HG03103 (cell line): ENCODE measurements around the gene NXPH3.
"Not testable (repeated sequence)": the region's sequence is repeated elsewhere in the genome, so short reads cannot be mapped to it uniquely, and the experiment has no call there.

ENCODE experiments used
- ATAC-seq: cut with Tn5 transposase; IDR thresholded peaks from one replicate; pipeline ENCODE4 v1.9.1; 2021; ENCODE audit warnings: low read depth; ENCODE audit not compliant: unreplicated experiment

The NXPH3 gene

GRCh38 chr17:49575679-49576087, at the start of gene NXPH3:
TSS of gene NXPH3 (plus strand) at chr17:49575871. CDS start at chr17:49576220, 349 bp downstream.
- ATAC-seq, result no peak

GRCh38 chr17:49527927-49528651, 47.6 kb upstream of the NXPH3 start:
- ATAC-seq, result no peak

GRCh38 chr17:49528966-49529365, 46.7 kb upstream of the NXPH3 start:
- no peak for ATAC-seq

GRCh38 chr17:49530118-49530517, 45.6 kb upstream of the NXPH3 start:
- no peak for ATAC-seq

- ATAC-seq, result no peak
These were observed 31.8 kb upstream of the NXPH3 start for GRCh38 chr17:49543860-49544259.

GRCh38 chr17:49545007-49545660, 30.5 kb upstream of the NXPH3 start:
- ATAC-seq, result no peak

- no peak for ATAC-seq
These were observed 29.7 kb upstream of the NXPH3 start for GRCh38 chr17:49545806-49546545.

- no peak for ATAC-seq
These were observed 28.8 kb upstream of the NXPH3 start for GRCh38 chr17:49546546-49547535.

- no peak for ATAC-seq
These were observed 28.1 kb upstream of the NXPH3 start for GRCh38 chr17:49547566-49547965.

- no peak for ATAC-seq
These were observed 27.6 kb upstream of the NXPH3 start for GRCh38 chr17:49548051-49548505.

GRCh38 chr17:49548506-49549310, 27.0 kb upstream of the NXPH3 start:
- ATAC-seq, result no peak

GRCh38 chr17:49549311-49549605, 26.4 kb upstream of the NXPH3 start:
- ATAC-seq, result no peak

- ATAC-seq, result no peak
These were observed 25.7 kb upstream of the NXPH3 start for GRCh38 chr17:49549691-49550678.

- not testable (repeated sequence) for ATAC-seq
These were observed 24.9 kb upstream of the NXPH3 start for GRCh38 chr17:49550764-49551163.

- ATAC-seq, result no peak
These were observed 24.2 kb upstream of the NXPH3 start for GRCh38 chr17:49551221-49552069.

- no peak for ATAC-seq
These were observed 23.5 kb upstream of the NXPH3 start for GRCh38 chr17:49552070-49552751.
